ENCODE data around the gene ZNF132. TPM values are rescaled to one million over a fixed set of nuclear protein-coding genes. Genes with fewer than 3 reads are reported as not detected.

ZNF132 gene
- total RNA-seq, 1 donor, result 10.1 TPM

DNA sequence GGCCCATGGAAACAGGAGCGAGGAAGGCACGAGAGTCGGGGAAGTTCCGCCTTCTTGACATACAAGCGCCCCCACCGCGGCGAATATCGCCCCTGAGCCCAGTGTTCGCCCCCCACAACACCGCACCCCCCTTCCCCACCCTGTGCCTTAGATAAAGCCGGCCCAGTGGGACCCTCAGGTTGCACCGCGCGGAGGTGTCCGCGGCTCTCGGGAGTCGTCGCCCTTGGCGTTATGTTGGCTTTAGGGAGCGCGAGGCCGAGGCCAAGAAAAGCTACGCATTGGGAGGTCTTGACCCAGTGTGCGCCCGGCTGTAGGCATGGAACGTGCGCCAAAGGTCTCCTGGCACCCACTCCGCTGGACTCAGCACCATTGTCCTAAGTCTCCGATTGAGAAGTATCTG, 603 bp upstream of the ZNF132 start:
- no peak for DNase-seq (ENCODE audit: insufficient read length, low spot score, missing footprints)
- no peak for TF ChIP-seq CTCF (IDR thresholded peaks at IDR 0.05; ENCODE audit: extremely low read depth, low read depth, low read length)

DNA sequence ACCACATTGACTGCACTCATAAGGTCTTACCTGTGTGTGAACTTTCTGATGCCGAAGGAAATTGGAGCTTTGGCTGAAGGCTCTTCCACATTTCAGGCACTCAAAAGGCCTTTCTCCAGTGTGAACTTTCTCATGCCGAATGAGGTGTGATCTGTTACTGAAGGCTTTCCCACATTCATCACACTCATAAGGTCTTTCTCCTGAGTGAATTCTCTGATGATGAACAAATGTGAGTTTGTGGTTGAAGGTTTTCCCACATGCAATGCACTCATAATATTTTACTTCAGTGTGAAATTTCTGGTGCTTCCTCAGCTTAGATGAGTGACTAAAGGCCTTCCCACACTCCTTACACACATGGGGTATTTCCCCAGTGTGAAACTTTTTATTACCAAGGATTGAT, 5.7 kb downstream of the ZNF132 start:
- Histone ChIP-seq H3K4me2 (ENCODE audit: insufficient read depth, low read length) (no peak overlapping the region), H3K9me3 (ENCODE audit: low read depth, low read length) (peaks cover 65% of the 10 kb centered on the region), H3K4me1 (ENCODE audit: insufficient read depth, low read length) (peaks cover under 1% of the 10 kb centered on the region), H3K79me2 (ENCODE audit: insufficient read depth, low read length) (peaks cover 17% of the 10 kb centered on the region), H2AFZ (ENCODE audit: low read length) (no peak overlapping the region), H3K36me3 (ENCODE audit: insufficient read depth, low read length) (peaks cover 53% of the 10 kb centered on the region), H3K4me3 (ENCODE audit: insufficient read depth, low read length) (no peak overlapping the region), H3K27me3 (ENCODE audit: insufficient read depth, low read length) (no peaks in the 10 kb centered on the region), H4K20me1 (ENCODE audit: insufficient read depth, low read length) (no peaks in the 10 kb centered on the region), H3K27ac (ENCODE audit: low read depth, low read length) (no peak overlapping the region)
- TF ChIP-seq CTCF (IDR thresholded peaks at IDR 0.05; ENCODE audit: extremely low read depth, low read depth, low read length), result no peak
- DNase-seq (ENCODE audit: insufficient read length, low spot score, missing footprints), result no peak

More for the DNA sequence above, 603 bp upstream of the ZNF132 start:
- H3K9me3 ChIP-seq (ENCODE audit: low read depth, low read length), result peaks cover 14% of the 10 kb centered on the region
- peak overlapping the region; percentile 92 for H3K4me2 ChIP-seq (ENCODE audit: insufficient read depth, low read length)
- H3K36me3 ChIP-seq (ENCODE audit: insufficient read depth, low read length), result peaks cover 17% of the 10 kb centered on the region
- H3K79me2 ChIP-seq (ENCODE audit: insufficient read depth, low read length), result peaks cover 24% of the 10 kb centered on the region
- no peaks in the 10 kb centered on the region for H4K20me1 ChIP-seq (ENCODE audit: insufficient read depth, low read length)
- peak overlapping the region; percentile 93 for H3K27ac ChIP-seq (ENCODE audit: low read depth, low read length)
- peaks cover 12% of the 10 kb centered on the region for H3K4me1 ChIP-seq (ENCODE audit: insufficient read depth, low read length)
- H3K4me3 ChIP-seq (ENCODE audit: insufficient read depth, low read length), result peak overlapping the region; percentile 98
- H3K27me3 ChIP-seq (ENCODE audit: insufficient read depth, low read length), result no peaks in the 10 kb centered on the region
- peak overlapping the region; percentile 99 for H2AFZ ChIP-seq (ENCODE audit: low read length)

DNA sequence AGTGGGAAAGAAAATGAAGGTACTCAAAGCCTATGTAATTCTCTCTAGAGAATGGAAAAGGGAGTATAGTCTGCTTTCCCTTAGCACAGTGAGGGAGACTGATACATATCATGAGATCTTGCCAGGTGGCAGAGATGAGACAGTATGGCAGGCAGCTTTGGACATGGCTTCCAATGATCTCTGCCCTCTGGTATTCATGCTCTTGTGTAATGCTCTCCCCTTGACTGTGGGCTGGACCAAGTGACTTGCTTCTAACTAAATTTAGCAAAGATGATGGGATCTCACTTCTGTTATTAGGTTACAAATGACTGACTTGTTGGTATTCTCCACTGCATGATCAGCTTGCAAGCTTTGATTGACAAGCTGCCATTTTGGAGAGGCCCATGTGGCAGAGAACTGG, 10.2 kb downstream of the ZNF132 start:
- H3K9me3 ChIP-seq (ENCODE audit: low read depth, low read length), result peaks cover 60% of the 10 kb centered on the region
- H3K4me2 ChIP-seq (ENCODE audit: insufficient read depth, low read length), result no peak overlapping the region
- no peak overlapping the region for H3K4me3 ChIP-seq (ENCODE audit: insufficient read depth, low read length)
- no peak overlapping the region for H2AFZ ChIP-seq (ENCODE audit: low read length)
- TF ChIP-seq CTCF (IDR thresholded peaks at IDR 0.05; ENCODE audit: extremely low read depth, low read depth, low read length), result no peak
- H3K27ac ChIP-seq (ENCODE audit: low read depth, low read length), result no peak overlapping the region
- DNase-seq (ENCODE audit: insufficient read length, low spot score, missing footprints), result no peak
- H3K79me2 ChIP-seq (ENCODE audit: insufficient read depth, low read length), result no peaks in the 10 kb centered on the region
- H3K27me3 ChIP-seq (ENCODE audit: insufficient read depth, low read length), result no peaks in the 10 kb centered on the region
- no peaks in the 10 kb centered on the region for H4K20me1 ChIP-seq (ENCODE audit: insufficient read depth, low read length)
- no peaks in the 10 kb centered on the region for H3K4me1 ChIP-seq (ENCODE audit: insufficient read depth, low read length)
- H3K36me3 ChIP-seq (ENCODE audit: insufficient read depth, low read length), result peaks cover 27% of the 10 kb centered on the region

- peaks cover 16% of the 10 kb centered on the region for H3K36me3 ChIP-seq (ENCODE audit: insufficient read depth, low read length)
- no peaks in the 10 kb centered on the region for H3K27me3 ChIP-seq (ENCODE audit: insufficient read depth, low read length)
- H3K4me1 ChIP-seq (ENCODE audit: insufficient read depth, low read length), result no peaks in the 10 kb centered on the region
- no peaks in the 10 kb centered on the region for H3K79me2 ChIP-seq (ENCODE audit: insufficient read depth, low read length)
- H3K9me3 ChIP-seq (ENCODE audit: low read depth, low read length), result peaks cover 49% of the 10 kb centered on the region
- H3K4me2 ChIP-seq (ENCODE audit: insufficient read depth, low read length), result no peak overlapping the region
- no peak overlapping the region for H2AFZ ChIP-seq (ENCODE audit: low read length)
- no peak for TF ChIP-seq CTCF (IDR thresholded peaks at IDR 0.05; ENCODE audit: extremely low read depth, low read depth, low read length)
- no peaks in the 10 kb centered on the region for H4K20me1 ChIP-seq (ENCODE audit: insufficient read depth, low read length)
- H3K4me3 ChIP-seq (ENCODE audit: insufficient read depth, low read length), result no peak overlapping the region
- H3K27ac ChIP-seq (ENCODE audit: low read depth, low read length), result no peak overlapping the region
- DNase-seq (ENCODE audit: insufficient read length, low spot score, missing footprints), result no peak
Measured at GRCh38 chr19:58428617-58429016, 11.3 kb downstream of the ZNF132 start.

All from osteoblast (primary cell).